T1000 (cell line): Measurements from ENCODE around the gene RNF121.
"Not testable (repeated sequence)": the region's sequence is repeated elsewhere in the genome, so short reads cannot be mapped to it uniquely, and the experiment has no call there.

ENCODE experiments used
- DNase-seq: peaks from one replicate; lab custom pipeline; 2025; ENCODE audit warnings: mixed read lengths; lab: John Stamatoyannopoulos, UW

RNF121 gene

GRCh38 chr11:71928737-71929443, at the start of gene RNF121:
Gene RNF121 (plus strand): TSS chr11:71929046. CDS start chr11:71929062, 16 bp downstream.
- peak; percentile 88 for DNase-seq

- DNase-seq, result not testable (repeated sequence)
Measured at GRCh38 chr11:71885806-71886205, 43.0 kb upstream of the RNF121 start.

GRCh38 chr11:71888335-71889010, 40.4 kb upstream of the RNF121 start:
- not testable (repeated sequence) for DNase-seq

- not testable (repeated sequence) for DNase-seq
Measured at GRCh38 chr11:71889181-71889872, 39.5 kb upstream of the RNF121 start.

- DNase-seq, result no peak
Measured at GRCh38 chr11:71895961-71896360, 32.9 kb upstream of the RNF121 start.

- DNase-seq, result peak; percentile 6
Measured at GRCh38 chr11:71901137-71901536, 27.7 kb upstream of the RNF121 start.

GRCh38 chr11:71908218-71908617, 20.6 kb upstream of the RNF121 start:
- no peak for DNase-seq

- DNase-seq, result not testable (repeated sequence)
Measured at GRCh38 chr11:71910775-71911174, 18.1 kb upstream of the RNF121 start.

- not testable (repeated sequence) for DNase-seq
Measured at GRCh38 chr11:71911321-71911985, 17.4 kb upstream of the RNF121 start.

- DNase-seq, result not testable (repeated sequence)
Measured at GRCh38 chr11:71911986-71912340, 16.9 kb upstream of the RNF121 start.

GRCh38 chr11:71913756-71914526, 14.9 kb upstream of the RNF121 start:
- DNase-seq, result no peak

GRCh38 chr11:71914617-71915189, 14.1 kb upstream of the RNF121 start:
- DNase-seq, result no peak

GRCh38 chr11:71917646-71918140, 11.2 kb upstream of the RNF121 start:
- DNase-seq, result no peak

- DNase-seq, result peak; percentile 87
Measured at GRCh38 chr11:71927820-71928736, 768 bp upstream of the RNF121 start, which contains the start of gene XNDC1N. Gene XNDC1N (minus strand): TSS chr11:71928594. CDS start chr11:71923353, 5,241 bp downstream.

- no peak for DNase-seq
Measured at GRCh38 chr11:71929491-71929890, 645 bp downstream of the RNF121 start.

GRCh38 chr11:71930556-71931244, 1.9 kb downstream of the RNF121 start:
- no peak for DNase-seq

- DNase-seq, result no peak
Measured at GRCh38 chr11:71931245-71931602, 2.4 kb downstream of the RNF121 start.

GRCh38 chr11:71933141-71933933, 4.5 kb downstream of the RNF121 start:
- no peak for DNase-seq
